IMR-90 (cell line): Measurements from ENCODE around the gene MIEF1. TPM values are rescaled to one million over a fixed set of nuclear protein-coding genes. Genes with fewer than 3 reads are reported as not detected.

ENCODE experiments used
- ATAC-seq: fragments of 200-7000 bp; cut with Tn5 transposase; 2 replicates; pipeline ENCODE4 v1.9.1; 2020; ENCODE audit warnings: low read depth, mild to moderate bottlenecking, moderate library complexity
- BruUV-seq: library from RNA; stranded (reverse); fragments of 400-500 nt; replicated peaks from 2 replicates; lab custom pipeline; 2021; lab: Mats Ljungman, UMichigan
- CTCF ChIA-PET: fragments of 300-600 bp; formaldehyde crosslinking; extraction: SDS; loops from one replicate; lab custom pipeline; 2021; ENCODE audit warnings: antibody characterized with exemption; lab: Yijun Ruan, JAX
- POLR2A ChIA-PET: fragments of 300-600 bp; sonication (Branson Sonifier 250); formaldehyde crosslinking; loops from one replicate; lab custom pipeline; 2022; ENCODE audit warnings: antibody characterized with exemption; ENCODE audit not compliant: unreplicated experiment; lab: Charles Lee
- DNase-seq: peaks from one replicate; pipeline ENCODE4 v3.0.0; 2013
- H2AFZ ChIP-seq: replicated peaks from 2 replicates; pipeline ENCODE3; 2013; ENCODE audit warnings: low read length, mild to moderate bottlenecking; ENCODE audit not compliant: poor library complexity
- H2AK5ac ChIP-seq: 2 replicates; pipeline ENCODE4 v1.6.1; 2013; ENCODE audit warnings: low read depth, low read length, inconsistent platforms
- H2AK9ac ChIP-seq: replicated peaks from 2 replicates; pipeline ENCODE3; 2013; ENCODE audit warnings: mild to moderate bottlenecking, low read depth, low read length, moderate library complexity; ENCODE audit not compliant: poor library complexity
- H2BK120ac ChIP-seq: 2 replicates; pipeline ENCODE4 v1.6.1; 2013; ENCODE audit warnings: low read depth, low read length, inconsistent platforms
- H2BK15ac ChIP-seq: 3 replicates; pipeline ENCODE4 v1.6.1; 2013; ENCODE audit warnings: low read depth, low read length, inconsistent platforms
- H2BK20ac ChIP-seq: 2 replicates; pipeline ENCODE4 v1.6.1; 2013; ENCODE audit warnings: low read depth, mild to moderate bottlenecking, inconsistent platforms, low read length, moderate library complexity
- H2BK5ac ChIP-seq: 2 replicates; pipeline ENCODE4 v1.6.1; 2013; ENCODE audit warnings: mild to moderate bottlenecking, low read depth, low read length, inconsistent platforms; ENCODE audit not compliant: poor library complexity, severe bottlenecking
- H3K14ac ChIP-seq: replicated peaks from 2 replicates; pipeline ENCODE4 v1.6.1; 2013; ENCODE audit warnings: low read depth, low read length, inconsistent platforms
- H3K18ac ChIP-seq: 2 replicates; pipeline ENCODE4 v1.6.1; 2013; ENCODE audit warnings: low read depth, low read length, control low read depth
- H3K23ac ChIP-seq: 2 replicates; pipeline ENCODE4 v1.6.1; 2013; ENCODE audit warnings: low read depth, low read length, inconsistent platforms
- H3K27ac ChIP-seq: 2 replicates; pipeline ENCODE4 v1.5.1; 2013; ENCODE audit warnings: mild to moderate bottlenecking, control low read depth, low read length; ENCODE audit not compliant: insufficient read depth
- H3K27me3 ChIP-seq: 2 replicates; pipeline ENCODE4 v1.6.1; 2013; ENCODE audit warnings: low read length; ENCODE audit not compliant: control insufficient read depth, insufficient read depth
- H3K36me3 ChIP-seq: 2 replicates; pipeline ENCODE4 v1.6.1; 2013; ENCODE audit warnings: low read length, mixed read lengths; ENCODE audit not compliant: control insufficient read depth, insufficient read depth
- H3K4ac ChIP-seq: 2 replicates; pipeline ENCODE4 v1.6.1; 2013; ENCODE audit warnings: low read depth, low read length, inconsistent platforms
- H3K4me1 ChIP-seq: 2 replicates; pipeline ENCODE4 v1.6.1; 2013; ENCODE audit warnings: low read length, mixed read lengths; ENCODE audit not compliant: control insufficient read depth, insufficient read depth
- H3K4me2 ChIP-seq: 2 replicates; pipeline ENCODE4 v1.6.1; 2013; ENCODE audit warnings: low read depth, mild to moderate bottlenecking, control low read depth, low read length, moderate library complexity
- H3K4me3 ChIP-seq: 2 replicates; pipeline ENCODE4 v1.5.1; 2013; ENCODE audit warnings: low read depth, mild to moderate bottlenecking, control low read depth, low read length, moderate library complexity; ENCODE audit not compliant: insufficient read depth
- H3K56ac ChIP-seq: 2 replicates; pipeline ENCODE4 v1.6.1; 2013; ENCODE audit warnings: low read length, inconsistent platforms; ENCODE audit not compliant: insufficient read depth; ENCODE audit errors: extremely low read depth
- H3K79me1 ChIP-seq, 2 experiments: 2 replicates each; pipeline ENCODE4 v1.6.1; 2013; ENCODE audit warnings: low read length in 2 of 2, inconsistent platforms in 1 of 2, low read depth in 1 of 2
- H3K9ac ChIP-seq: 2 replicates; pipeline ENCODE4 v1.6.1; 2013; ENCODE audit warnings: low read depth, low read length, control low read depth
- H3K9me1 ChIP-seq: 2 replicates; pipeline ENCODE4 v1.6.1; 2013; ENCODE audit warnings: low read length, inconsistent platforms; ENCODE audit not compliant: insufficient read depth
- H3K9me3 ChIP-seq: 2 replicates; pipeline ENCODE4 v1.6.1; 2013; ENCODE audit warnings: low read length; ENCODE audit not compliant: control insufficient read depth, insufficient read depth
- H4K20me1 ChIP-seq: 2 replicates; pipeline ENCODE4 v1.6.1; 2013; ENCODE audit warnings: low read length, inconsistent platforms; ENCODE audit not compliant: insufficient read depth
- H4K5ac ChIP-seq: 2 replicates; pipeline ENCODE4 v1.6.1; 2013; ENCODE audit warnings: mild to moderate bottlenecking, low read depth, low read length, control low read depth
- H4K8ac ChIP-seq, 2 experiments: 2 replicates each; pipeline ENCODE4 v1.6.1; 2013; ENCODE audit warnings: low read depth in 2 of 2, low read length in 2 of 2, control low read depth in 1 of 2, inconsistent platforms in 1 of 2
- H4K91ac ChIP-seq: 2 replicates; pipeline ENCODE4 v1.6.1; 2013; ENCODE audit warnings: low read depth, low read length, inconsistent platforms; ENCODE audit not compliant: insufficient read depth
- BHLHE40 ChIP-seq: fragments of 150-350 bp; IDR thresholded peaks from 2 replicates; pipeline ENCODE4 v1.6.1; 2016; ENCODE audit warnings: mild to moderate bottlenecking, low read depth, low read length
- CEBPB ChIP-seq: IDR thresholded peaks from 2 replicates; pipeline ENCODE4 v1.6.1; 2012; ENCODE audit warnings: low read depth, low read length, improper control_type of control experiment
- CHD1 ChIP-seq: IDR thresholded peaks from 2 replicates; pipeline ENCODE4 v1.6.1; 2012; ENCODE audit warnings: low read depth, low read length, improper control_type of control experiment
- FOS ChIP-seq: fragments of 150-350 bp; IDR thresholded peaks from 2 replicates; pipeline ENCODE4 v1.6.1; 2016; ENCODE audit warnings: low read depth, low read length
- MAFK ChIP-seq: IDR thresholded peaks from 2 replicates; pipeline ENCODE4 v1.6.1; 2012; ENCODE audit warnings: low read depth, low read length, improper control_type of control experiment
- MAZ ChIP-seq: IDR thresholded peaks from 2 replicates; pipeline ENCODE4 v1.6.1; 2012; ENCODE audit warnings: low read depth, mild to moderate bottlenecking, low read length, improper control_type of control experiment, moderate library complexity, borderline replicate concordance
- MXI1 ChIP-seq: IDR thresholded peaks from 2 replicates; pipeline ENCODE4 v1.6.1; 2012; ENCODE audit warnings: low read depth, mild to moderate bottlenecking, low read length, moderate library complexity, borderline replicate concordance
- NFE2L2 ChIP-seq: fragments of 150-350 bp; IDR thresholded peaks from 2 replicates; pipeline ENCODE4 v1.6.1; 2016; ENCODE audit warnings: low read depth, mild to moderate bottlenecking, low read length
- POLR2A ChIP-seq: IDR thresholded peaks from 2 replicates; pipeline ENCODE4 v1.6.1; 2012; ENCODE audit warnings: mild to moderate bottlenecking, low read depth, low read length
- RCOR1 ChIP-seq: IDR thresholded peaks from 2 replicates; pipeline ENCODE4 v1.6.1; 2012; ENCODE audit warnings: mild to moderate bottlenecking, low read length, improper control_type of control experiment; ENCODE audit not compliant: insufficient replicate concordance
- RFX5 ChIP-seq: IDR thresholded peaks from 2 replicates; pipeline ENCODE4 v1.8.0; 2012; ENCODE audit warnings: low read depth, mild to moderate bottlenecking, low read length, moderate library complexity
- SMC3 ChIP-seq: fragments of 150-350 bp; IDR thresholded peaks from 2 replicates; pipeline ENCODE4 v1.6.1; 2016; ENCODE audit warnings: low read depth, mild to moderate bottlenecking, antibody characterized with exemption, low read length, moderate library complexity
- WGBS, 2 experiments: methylation state at CpG; one replicate each; pipeline versions ENCODE4 v1.1.5 to v1.1.7; 2013; ENCODE audit warnings: missing lambda C conversion rate in 2 of 2; ENCODE audit not compliant: insufficient read length in 1 of 2; ENCODE audit errors: extremely low coverage in 2 of 2; 5-methylcytosine and 5-hydroxymethylcytosine counted together
- dilution Hi-C: fragments of 300-500 bp; cut with HindIII; formaldehyde crosslinking; loops from one replicate; pipeline ENCODE4 v1.14.3; 2018; ENCODE audit warnings: low sequenced_read_pairs; ENCODE audit not compliant: unreplicated experiment
- in situ Hi-C: fragments of 300-500 bp; cut with MboI; formaldehyde crosslinking; loops from 3 replicates; pipeline ENCODE4 v1.14.3; 2019; ENCODE audit warnings: low sequenced_read_pairs, inconsistent platforms, mixed read lengths
- intact Hi-C: fragments of 100-400 bp; cut with micrococcal nuclease; formaldehyde crosslinking; loops from 2 replicates; pipeline ENCODE4 v1.10.0; 2022
- polyA plus RNA-seq, 3 experiments: library from polyadenylated mRNA; depleted of rRNA; stranded (reverse); fragments of >200 nt; gene quantifications; 2 replicates each; pipeline ENCODE4 v1.2.3, GENCODE V29; 2012; ENCODE audit warnings: low replicate concordance in 1 of 3
- total RNA-seq: library from RNA; depleted of rRNA; stranded (reverse); fragments of >200 nt; gene quantifications from 2 replicates; pipeline ENCODE4 v1.2.3, GENCODE V29; 2012
- TF ChIP-seq, protein P1 (sequence below): fragments of 150-350 bp; IDR thresholded peaks from 2 replicates; pipeline ENCODE4 v1.6.1; 2017; ENCODE audit warnings: mild to moderate bottlenecking, antibody characterized with exemption, low read length, low read depth
- TF ChIP-seq, protein P2 (sequence below): fragments of 150-350 bp; IDR thresholded peaks from 2 replicates; pipeline ENCODE4 v1.6.1; 2016; ENCODE audit warnings: low read depth, mild to moderate bottlenecking, low read length, moderate library complexity, borderline replicate concordance

The MIEF1 gene
- total and polyA plus RNA-seq, 2 of the 4 experiments (the other 2 are of a cell fraction): 9.7 to 16.9 TPM

DNA sequence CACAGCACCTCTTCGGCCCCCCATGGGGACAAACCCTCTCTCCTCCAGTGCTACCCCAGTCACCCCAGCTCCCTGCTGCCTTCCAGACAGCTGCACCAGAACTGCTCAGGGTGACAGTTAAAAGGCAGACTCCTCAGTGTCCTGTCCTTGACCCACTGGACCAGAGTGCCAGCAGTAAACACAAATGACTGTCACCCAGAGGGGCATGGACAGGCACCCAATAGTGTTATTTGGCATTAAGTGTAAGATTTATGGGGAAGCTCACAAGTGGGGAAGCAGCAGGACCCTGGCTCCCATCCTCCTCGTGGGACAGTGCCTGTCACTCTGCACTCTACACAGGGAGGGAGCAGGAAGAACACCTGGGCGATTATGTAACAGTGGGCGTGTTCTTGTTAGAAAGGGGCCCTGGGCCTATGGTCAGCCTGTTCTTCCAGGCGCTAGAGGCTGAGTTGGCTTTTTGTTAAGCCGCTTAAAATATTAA, 25.4 kb downstream of the MIEF1 start:
- ATAC-seq (no peak), DNase-seq (peak; percentile 27)
- in situ Hi-C loops (loop anchor here (10.0 kb wide), 1 partner anchor 213 kb away; the partner anchor contains the start of gene RPL3), intact Hi-C loops (loop anchor here (10.0 kb wide), 1 partner anchor 123 kb away; no protein-coding TSS in a partner anchor), dilution Hi-C loops (no loop called here)
- Histone ChIP-seq H3K79me1 (peaks cover 23 to 87% of the 10 kb centered on the region in 2 experiments), H3K9me1 (peaks cover 6% of the 10 kb centered on the region; the same call in 1 of the 2 replicates), H2BK15ac (no peak overlapping the region), H3K4me1 (peaks cover 4% of the 10 kb centered on the region; the same call in 1 of the 2 replicates), H4K8ac (no peak overlapping the region), H3K14ac (no peak overlapping the region), H2AK5ac (no peak overlapping the region), H3K56ac (no peak overlapping the region), H4K5ac (no peak overlapping the region), H3K27me3 (no peaks in the 10 kb centered on the region), H3K18ac (no peak overlapping the region), H3K9ac (no peak overlapping the region), H3K27ac (no peak overlapping the region), H2AK9ac (no peak overlapping the region), H4K91ac (no peak overlapping the region), H3K4me2 (no peak overlapping the region), H3K4ac (no peak overlapping the region), H3K4me3 (no peak overlapping the region), H2BK20ac (no peak overlapping the region), H3K23ac (no peak overlapping the region), H4K20me1 (peaks cover 83% of the 10 kb centered on the region), H3K9me3 (no peaks in the 10 kb centered on the region), H3K36me3 (peaks cover 29% of the 10 kb centered on the region), H2AFZ (no peak overlapping the region), H2BK120ac (no peak overlapping the region), H2BK5ac (no peak overlapping the region)
- WGBS, 2 experiments: no CpG with 5 or more reads among the region's 6 CpGs
- CTCF ChIA-PET: no interaction called here
- no TSS peak for BruUV-seq
- TF ChIP-seq FOS (no peak), NFE2L2 (no peak), RFX5 (no peak), RCOR1 (no peak), BHLHE40 (no peak), SMC3 (no peak), CHD1 (no peak), MAFK (no peak), MXI1 (no peak), POLR2A (no peak), CEBPB (no peak), MAZ (no peak)
- TF ChIP-seq, protein P1, sequence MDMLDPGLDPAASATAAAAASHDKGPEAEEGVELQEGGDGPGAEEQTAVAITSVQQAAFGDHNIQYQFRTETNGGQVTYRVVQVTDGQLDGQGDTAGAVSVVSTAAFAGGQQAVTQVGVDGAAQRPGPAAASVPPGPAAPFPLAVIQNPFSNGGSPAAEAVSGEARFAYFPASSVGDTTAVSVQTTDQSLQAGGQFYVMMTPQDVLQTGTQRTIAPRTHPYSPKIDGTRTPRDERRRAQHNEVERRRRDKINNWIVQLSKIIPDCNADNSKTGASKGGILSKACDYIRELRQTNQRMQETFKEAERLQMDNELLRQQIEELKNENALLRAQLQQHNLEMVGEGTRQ: no peak
- TF ChIP-seq, protein P2, sequence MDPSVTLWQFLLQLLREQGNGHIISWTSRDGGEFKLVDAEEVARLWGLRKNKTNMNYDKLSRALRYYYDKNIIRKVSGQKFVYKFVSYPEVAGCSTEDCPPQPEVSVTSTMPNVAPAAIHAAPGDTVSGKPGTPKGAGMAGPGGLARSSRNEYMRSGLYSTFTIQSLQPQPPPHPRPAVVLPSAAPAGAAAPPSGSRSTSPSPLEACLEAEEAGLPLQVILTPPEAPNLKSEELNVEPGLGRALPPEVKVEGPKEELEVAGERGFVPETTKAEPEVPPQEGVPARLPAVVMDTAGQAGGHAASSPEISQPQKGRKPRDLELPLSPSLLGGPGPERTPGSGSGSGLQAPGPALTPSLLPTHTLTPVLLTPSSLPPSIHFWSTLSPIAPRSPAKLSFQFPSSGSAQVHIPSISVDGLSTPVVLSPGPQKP: no peak
- POLR2A ChIA-PET: interaction anchor here (1.4 kb wide), 1 partner anchor 209 kb away, joined by 5 read pairs; no protein-coding TSS in a partner anchor
